DMS79 treated with DMSO at 0.1 percent for 48 hours (cell line): ENCODE data around the gene DCAF4.
A peak's percentile ranks its signal among the peaks of the same experiment; 100 is the strongest.
"Not testable (repeated sequence)": the region's sequence is repeated elsewhere in the genome, so short reads cannot be mapped to it uniquely, and the experiment has no call there.

Experiments used
- DNase-seq: peaks from one replicate; lab custom pipeline; 2025; lab: John Stamatoyannopoulos, UW

Gene DCAF4

DNA sequence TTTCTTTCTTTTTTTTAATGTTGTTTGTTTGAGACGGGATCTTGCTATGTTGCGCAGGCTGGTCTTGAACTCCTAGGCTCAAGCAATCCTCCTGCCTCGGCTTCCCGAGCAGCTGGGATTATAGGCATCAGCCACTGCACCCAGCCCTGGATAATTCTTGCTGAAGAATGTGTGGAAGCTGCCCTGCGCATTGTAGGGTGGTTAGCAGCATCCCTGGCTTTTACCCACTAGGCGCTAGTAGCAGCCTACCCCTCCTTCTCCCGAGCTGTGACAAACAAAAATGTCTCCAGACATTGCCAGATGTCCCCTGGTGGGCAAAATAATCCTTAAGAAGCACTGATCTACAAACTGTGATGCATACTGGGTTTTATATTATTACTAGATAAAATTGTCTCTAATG lies 6.6 kb downstream of the DCAF4 start:
- DNase-seq: no peak

DNA sequence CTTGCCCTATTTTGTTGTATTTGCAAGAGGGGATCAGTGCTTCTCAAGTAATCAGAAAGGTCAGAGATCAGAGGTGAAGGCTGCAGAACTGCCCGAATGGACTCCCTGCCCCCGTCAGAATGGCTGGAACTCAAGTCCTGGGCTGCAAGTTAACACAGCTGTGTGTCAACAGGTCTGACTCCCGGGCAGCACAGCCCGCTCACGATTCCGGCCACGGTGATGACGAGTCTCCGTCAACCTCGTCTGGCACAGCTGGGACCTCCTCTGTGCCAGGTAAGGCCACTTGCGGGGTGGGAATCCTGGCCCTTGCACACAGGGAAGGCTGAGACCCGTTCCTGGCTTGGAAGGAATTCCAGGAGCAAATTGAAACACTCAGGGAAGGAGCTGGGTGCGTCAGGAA lies 13.4 kb downstream of the DCAF4 start:
- no peak for DNase-seq

DNA sequence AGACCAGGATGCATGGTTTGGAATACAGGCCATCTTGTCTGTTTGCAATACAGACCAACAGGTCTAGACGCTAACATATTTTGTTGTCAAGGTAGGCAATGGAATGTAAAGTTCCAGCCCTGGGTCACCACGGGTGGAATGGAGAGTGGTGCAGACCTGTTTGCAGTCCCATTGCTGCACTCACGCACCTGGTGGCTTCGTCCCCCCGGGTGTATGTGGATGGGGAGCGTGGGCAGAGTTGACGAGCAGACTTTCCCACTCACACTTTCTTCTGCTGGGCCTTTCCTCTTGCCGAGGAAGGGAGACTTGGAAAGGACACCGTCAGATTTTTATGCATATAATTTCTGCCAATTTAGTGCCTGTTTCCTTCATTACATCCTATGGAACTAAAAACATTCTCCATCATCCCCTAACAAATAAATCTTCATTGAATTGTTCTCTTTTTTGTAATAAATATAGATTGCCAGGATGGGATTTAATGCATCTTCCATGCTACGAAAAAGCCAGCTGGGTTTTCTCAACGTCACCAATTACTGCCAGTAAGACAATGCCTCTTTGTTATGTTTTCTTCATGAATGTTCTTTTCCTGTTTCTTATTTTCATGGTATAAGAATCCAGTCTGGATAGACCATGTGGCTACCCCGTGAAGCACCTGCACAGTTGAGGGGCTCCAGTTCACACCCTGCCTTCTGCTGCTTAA lies 15.2 kb downstream of the DCAF4 start:
- no peak for DNase-seq

DNA sequence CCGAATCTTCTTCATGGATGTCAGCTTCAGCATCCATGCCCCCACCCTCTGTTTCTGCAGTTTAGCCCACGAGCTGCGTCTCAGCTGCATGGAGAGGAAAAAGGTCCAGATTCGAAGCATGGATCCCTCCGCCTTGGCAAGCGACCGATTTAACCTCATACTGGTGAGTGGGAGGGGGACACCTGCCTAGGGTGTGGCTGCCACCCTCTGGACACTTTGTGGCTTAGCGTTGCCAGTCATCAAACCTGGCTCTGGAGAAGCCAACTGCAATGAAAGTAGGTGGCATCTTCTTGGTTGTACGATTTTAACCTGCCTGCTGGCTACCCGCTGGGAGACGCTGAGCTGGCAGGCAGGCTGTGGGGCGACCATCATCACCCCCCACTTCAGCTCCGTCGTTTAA lies 16.7 kb downstream of the DCAF4 start:
- DNase-seq: no peak

DNA sequence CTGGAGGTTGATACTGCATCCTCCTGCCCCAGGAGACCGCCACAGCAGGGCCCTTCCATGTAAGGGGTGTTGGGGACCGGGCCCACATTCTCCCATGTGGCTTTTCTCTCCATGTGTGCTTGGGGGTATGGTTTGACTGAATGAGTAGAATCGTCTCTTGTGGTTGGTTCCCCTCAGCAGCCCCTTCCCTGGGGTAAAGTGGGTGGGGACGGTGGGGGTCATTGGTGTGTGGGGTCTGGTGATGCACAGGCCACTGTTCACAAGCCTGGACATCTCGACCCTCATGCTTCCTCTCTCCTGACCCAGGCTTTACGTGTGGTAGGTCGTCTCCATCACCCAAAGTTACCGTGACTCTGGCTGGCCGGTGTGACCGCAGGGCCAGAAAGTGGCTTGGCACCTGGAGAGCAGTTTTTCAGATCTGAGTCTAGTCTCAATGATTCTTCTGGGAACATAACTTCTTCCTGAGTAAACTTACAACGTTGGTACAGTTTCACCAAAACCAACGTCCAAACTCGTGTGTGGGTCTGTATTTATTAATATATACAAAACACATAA lies 17.7 kb downstream of the DCAF4 start:
- DNase-seq: no peak

DNA sequence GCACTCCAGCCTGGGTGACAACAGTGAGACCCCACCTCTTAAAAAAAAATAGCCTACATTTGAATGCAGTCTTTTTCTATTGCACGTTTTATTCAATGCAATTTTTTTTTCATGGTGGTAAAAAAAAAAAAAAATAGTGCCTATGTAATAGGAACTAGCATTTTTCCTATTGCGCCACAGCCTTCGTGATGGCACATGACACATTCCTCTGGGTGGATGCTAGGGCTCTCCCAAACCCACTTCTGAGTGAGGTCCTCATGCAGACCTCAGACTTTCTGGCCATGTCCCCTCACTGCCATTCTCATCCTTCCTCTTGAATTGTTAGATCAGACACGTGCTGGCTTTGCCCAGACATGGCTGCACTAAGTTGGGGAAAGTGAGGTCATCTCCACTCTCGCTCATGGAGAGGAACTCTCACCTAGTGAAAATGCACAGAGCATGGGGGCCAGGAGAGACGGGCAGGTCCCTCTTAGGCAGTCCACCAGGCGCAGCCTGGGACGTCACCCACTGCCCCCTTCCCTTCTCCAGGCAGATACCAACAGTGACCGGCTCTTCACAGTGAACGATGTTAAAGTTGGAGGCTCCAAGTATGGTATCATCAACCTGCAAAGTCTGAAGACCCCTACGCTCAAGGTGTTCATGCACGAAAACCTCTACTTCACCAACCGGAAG lies 19.2 kb downstream of the DCAF4 start:
- no peak for DNase-seq

DNA sequence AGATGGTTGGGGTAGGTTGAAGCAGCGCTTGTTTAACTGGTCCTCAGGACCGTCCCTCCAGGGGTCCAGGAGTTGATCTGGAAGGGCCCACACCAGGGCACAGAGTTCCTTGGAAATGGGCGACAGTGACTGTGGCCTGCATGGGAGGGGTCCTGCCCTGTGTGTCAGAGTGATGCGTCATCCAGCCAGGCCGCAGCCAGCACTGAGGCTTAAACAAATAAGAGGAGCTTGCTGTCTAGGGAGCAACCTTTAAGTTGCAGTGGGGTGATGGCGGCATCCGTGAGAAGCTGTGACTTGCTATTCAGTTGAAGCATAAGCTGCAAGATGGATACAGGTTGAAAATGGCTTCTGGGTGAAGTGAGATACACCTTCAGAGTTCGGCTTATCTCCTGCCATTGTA lies 20.2 kb downstream of the DCAF4 start:
- no peak for DNase-seq

DNA sequence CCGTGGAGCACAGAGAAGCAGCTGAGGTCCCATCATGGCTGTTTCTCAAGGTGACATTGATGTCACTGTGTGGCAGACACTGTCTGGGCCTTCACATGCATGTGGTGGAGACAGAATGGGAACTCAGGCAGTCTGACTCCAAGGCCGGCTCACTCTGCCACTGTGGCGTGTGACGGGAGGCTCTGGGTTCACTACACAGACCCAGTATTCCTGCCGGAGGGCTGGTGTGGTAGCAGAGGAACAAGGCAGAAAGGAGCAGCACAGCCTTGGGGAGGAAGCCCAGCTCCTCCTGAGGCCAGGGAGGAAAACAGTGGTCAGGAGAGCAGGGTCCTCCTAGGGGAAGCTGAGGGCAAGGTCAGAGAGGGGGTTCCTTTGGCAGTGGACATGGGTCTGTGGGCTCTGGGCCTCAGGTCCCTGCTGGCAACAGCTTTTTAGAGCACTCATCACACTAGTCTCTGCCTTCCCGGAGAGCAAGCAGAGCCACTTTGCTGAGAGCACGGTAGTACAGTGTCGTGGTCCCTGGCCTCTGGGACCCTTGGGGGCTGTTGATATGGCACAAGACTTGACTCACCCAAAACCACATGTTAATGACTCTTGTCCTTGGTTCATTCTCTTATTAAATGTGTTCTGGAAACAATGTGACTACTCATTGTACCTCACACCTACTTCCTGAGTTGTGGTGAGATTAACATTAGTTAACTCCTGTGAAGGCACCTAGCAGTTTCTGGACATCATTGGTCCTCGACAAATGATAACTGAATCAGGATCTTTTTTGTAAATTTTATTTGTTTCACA lies 21.3 kb downstream of the DCAF4 start:
- no peak for DNase-seq

DNA sequence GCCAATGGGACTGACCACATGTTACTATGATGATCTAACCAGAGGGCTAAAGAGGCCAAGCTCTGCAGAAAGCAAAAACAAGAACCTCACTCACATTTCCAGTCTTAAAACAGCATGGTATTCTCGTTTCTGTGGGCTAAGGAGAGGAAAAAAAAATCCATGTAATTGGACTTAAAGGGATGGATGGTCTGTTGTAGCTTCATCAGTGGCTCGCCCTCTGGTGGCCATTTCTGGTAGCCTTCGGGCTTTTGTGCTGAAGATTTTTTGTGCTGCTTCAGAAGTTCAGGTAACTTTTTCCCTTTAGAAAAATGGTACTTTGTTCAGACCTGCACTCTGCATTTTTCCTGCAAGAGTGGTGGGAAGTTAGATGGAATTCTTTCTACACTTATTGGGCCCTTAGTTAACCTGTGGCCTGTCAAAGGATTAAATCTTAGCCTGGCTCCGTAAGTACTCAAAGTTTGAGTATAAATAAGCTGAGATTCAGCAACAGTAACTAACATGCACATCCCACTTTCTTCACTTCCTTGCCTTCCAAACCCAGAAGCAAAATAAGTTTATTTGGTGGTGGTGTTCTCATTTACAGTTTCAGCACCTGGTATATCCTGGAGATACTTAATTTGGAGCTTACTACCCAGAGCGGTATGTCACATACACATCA lies 22.3 kb downstream of the DCAF4 start:
- DNase-seq: peak; percentile 54

DNA sequence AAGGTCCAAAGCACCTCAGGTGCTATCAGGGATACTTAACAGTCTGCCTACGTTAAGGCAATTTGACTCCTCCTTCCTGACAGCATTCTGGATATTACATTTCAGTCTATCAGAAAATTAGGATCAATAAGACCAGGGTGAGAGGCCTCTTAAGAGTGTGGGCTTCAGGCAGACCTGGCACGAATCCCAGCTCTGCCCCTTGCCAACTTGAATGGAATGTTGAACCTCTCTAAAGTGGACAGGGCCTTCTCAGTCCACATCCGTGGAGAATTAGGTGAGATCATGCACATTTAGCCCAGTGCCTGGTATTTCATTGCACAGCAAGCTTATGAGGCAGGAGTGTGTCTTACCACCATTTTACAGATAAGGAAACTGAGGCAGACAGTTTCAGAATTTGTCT lies 25.9 kb downstream of the DCAF4 start:
- DNase-seq: no peak

DNA sequence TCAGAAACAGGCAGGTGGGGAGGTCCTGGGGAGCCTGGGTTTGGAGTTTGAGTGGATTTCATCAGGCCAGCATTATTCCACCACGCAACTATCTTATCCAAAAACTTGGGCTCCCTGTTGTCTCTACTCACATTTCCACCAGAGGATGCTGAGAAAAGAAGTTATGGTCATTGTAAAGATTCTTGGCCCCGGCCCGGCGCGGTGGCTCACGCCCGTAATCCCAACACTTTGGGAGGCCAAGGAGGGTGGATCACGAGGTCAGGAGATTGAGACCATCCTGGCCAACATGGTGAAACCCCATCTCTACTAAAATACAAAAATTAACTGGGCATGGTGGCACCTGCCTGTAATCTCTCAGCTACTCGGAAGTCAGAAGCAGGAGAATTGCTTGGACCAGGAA lies 30.5 kb downstream of the DCAF4 start:
- DNase-seq: not testable (repeated sequence)

DNA sequence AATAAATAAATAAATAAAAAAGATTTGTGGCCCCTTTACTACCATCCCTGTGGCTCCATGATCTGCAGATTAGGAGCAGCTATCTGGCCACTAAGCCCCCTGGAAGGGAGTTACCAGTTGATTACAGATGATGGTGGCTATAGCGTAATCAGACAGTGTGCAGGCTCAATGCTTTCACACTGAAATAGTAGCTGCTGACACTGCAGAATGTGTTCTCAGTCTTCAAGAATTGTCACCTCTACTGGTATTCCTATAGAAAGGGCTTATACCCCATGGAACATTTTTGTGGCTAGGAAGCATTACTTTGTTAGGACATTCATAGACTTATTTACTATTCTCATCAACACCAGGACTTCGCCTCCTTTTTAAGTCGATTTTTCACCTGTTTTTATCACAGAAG lies 30.9 kb downstream of the DCAF4 start:
- no peak for DNase-seq

DNA sequence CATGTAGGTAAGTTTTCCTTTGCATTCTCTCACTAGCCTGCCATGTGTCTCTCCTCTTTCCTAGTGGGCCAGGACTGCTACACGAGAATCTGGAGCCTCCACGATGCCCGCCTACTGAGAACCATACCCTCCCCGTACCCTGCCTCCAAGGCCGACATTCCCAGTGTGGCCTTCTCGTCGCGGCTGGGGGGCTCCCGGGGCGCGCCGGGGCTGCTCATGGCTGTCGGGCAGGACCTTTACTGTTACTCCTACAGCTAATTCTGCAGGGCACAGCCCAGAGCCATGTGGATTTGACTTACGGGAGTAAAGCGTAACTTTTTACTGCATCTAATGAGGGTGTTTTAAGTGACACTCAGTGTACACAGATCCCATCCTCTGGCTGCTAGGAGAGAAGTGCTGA lies 32.3 kb downstream of the DCAF4 start:
- no peak for DNase-seq

DNA sequence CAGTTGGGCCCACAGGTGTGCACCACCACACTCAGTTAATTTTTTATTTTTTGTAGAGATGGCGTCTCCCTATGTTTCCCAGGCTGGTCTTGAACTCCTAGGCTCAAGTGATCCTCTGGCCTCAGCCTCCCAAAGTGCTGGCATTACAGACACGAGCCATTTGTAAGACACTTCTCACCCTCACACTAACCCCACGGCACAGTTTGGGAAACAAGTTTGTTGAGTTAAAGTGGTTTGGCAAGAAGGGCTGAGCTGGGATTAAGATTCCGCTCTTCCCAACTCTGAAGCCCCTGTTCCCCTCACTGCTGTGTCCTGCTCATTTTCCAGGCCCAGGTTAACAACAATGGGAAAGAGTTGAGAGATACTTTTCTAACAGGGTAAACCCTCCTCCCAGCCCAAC lies 34.8 kb downstream of the DCAF4 start:
- not testable (repeated sequence) for DNase-seq

DNA sequence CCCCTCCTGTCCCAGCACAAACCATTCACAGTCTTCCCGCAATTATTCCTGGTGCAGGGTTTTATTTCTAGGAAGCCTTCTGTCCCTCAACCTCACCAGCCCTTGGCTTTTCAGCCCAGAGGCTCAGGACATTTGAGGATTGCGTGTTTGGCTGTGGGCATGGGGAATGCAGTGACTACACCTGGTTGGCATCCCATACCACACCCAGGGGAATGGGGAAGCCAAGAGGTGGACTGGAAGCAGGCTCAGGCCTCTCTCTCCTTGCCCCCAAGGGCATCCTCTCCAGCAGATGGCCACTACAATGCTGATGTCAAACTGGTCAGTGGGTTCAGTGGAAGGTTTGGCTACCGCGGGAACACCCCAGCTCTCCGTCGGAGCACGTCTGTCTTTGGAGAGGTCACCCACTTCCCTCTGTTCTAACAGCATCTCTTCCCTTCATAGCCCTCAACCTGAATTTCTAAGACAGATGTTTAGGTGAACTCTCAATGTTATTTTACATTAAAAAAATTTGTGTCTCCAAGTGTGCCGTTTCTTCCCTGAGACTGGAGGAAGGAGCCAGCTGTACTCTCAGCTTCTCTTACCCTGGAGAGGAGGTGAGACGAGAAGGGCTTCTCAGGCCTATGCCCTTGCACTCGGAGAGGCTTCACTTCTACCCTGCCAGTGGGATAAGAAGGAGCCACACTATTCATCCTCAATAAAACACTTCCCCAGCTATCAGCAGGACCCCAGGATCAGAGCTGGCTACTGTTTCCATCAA lies 35.5 kb downstream of the DCAF4 start:
- DNase-seq: no peak

DNA sequence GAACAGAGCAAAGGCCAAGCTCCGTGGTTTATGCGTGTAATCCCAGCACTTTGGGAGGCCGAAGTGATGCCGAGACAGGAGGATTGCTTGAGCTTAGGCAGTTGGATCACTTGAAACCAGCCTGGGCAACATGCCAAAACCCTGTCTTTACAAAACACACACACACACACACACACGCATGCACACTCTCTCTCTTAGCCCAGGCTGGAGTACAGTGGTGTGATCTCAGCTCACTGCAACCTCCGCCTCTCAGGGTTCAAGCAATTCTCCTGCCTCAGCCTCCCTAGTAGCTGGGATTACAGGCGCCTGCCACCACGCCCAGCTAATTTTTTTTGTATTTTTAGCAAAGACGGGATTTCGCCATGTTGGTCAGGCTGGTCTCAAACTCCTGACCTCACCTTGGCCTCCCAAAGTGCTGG lies 36.1 kb downstream of the DCAF4 start:
- peak; percentile 90 for DNase-seq

DNA sequence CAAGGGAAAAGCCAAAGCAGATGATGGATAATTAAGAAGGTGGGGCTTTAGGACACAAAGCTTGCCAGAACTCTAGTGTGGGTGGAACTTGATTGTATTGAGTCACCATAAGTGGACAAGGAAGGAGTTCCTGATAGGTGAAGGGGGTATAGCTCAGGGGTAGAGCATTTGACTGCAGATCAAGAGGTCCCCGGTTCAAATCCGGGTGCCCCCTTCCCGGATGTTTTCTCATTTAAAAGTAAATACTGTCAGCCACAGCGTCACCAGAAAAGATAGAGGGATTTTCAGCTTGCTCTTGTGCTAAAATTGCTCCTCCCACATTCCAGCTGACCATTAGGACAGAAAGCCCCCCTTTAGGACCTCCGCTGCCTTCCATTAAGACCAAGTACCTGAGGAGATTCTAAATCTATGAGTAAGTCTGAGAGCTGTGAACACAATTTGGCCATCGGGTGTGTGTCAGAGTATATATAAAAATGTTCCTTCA lies 36.6 kb downstream of the DCAF4 start:
- DNase-seq: peak; percentile 73

DNA sequence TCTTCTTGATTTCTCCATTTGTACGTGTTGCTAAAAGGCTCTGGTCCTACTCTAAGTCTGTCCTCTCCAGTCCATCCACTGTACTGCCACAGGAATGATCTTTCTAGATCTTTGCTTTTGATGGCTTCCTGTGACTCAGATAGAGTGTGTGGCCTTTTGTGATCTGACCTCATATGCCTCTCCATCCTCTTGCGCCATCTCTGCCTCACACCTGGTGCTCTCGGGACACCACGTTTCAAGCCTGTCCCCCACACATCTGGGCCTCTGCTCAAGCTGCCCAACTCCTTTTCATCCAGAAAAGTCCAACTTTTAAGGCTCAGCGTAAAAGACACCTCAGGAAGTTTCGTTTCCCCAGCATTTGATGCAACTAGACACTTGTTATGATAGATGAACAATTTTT lies 39.0 kb downstream of the DCAF4 start:
- DNase-seq: no peak

DNA sequence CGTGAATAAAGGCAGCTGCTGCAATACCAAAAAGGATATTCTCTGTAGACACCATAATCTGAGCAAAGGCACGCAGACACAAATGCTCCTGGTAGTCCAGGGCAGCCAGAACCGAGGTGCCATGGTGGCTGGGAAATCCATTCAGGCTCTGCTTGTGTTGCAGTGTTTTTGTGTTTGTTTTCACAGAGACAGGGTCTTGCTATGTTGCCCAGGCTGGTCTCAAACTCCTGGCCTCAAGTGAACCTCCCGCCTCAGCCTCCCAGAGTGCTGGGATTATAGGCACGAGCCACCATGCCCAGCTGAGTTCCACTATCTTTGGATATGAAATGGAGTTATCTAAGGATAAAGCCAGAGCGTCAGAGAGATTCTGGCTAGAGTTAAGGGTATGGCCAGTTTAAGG lies 39.8 kb downstream of the DCAF4 start:
- DNase-seq: no peak

DNA sequence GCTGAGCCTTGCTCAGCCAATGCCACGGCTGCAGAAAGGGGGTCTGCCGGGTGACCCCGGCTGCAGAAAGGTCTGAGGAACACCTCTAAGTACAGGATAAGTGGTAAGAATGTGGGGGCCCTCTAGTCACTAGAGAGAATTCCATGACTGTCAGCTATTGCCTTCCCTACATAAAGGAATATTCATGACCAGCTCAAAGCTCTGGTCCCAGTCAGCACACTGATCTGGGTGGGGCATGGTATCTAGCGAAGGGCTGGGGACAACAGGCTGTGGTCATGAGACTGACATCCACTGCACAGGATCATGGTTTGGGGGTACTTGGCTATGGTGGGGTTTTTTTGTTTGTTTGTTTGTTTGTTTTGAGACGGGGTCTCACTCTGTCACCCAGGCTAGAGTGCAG lies 42.1 kb downstream of the DCAF4 start:
- no peak for DNase-seq

DNA sequence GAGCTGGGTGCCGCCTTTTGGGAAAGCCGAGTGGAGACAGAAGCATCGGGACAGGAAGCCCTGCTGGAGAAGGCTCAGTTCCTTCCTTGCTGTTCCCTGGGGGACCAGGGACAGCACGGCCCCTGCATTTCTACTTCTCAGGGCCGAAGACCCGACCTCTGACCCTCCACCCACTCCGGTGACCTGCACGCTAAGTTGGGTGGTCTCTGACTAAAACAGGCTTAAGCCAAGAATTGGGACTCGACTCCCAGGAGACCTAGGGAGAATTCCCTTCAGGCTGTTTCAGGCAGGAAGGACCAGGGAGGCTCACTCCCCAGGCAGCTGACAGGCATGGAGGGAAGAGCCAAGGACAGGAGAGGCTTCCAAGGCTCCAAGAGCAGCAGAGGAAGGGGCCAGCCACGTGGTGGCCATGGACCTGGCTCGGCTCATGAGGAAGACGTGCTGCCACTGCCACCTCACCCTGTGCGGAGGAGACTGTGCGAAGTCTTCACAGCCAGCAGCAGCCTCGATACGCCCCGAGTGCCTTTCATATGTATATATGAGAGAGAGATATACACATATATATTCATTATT lies 43.9 kb downstream of the DCAF4 start:
- DNase-seq: no peak
